ENCODE results near the gene NR6A1.

GRCh38 chr9:124477211-124477647, 293.9 kb downstream of the NR6A1 start:
- TF ChIP-seq POLR2AphosphoS5 (IDR thresholded peaks at IDR 0.05; ENCODE audit: low read depth, low read length): no peak
- TF ChIP-seq POLR2A (IDR thresholded peaks at IDR 0.05; ENCODE audit: low read depth, low read length): no peak

Measured in GM12892 (cell line).